Colon (tissue), 2 donors: ENCODE results near the gene EXOC3L1.

Experiments
- FAIRE-seq: peaks from 2 replicates; lab custom pipeline; 2012; peaks lifted over from hg19 to GRCh38; lab: Jason Lieb, UNC
- donor health status: control.
- donor health status: control.

Gene EXOC3L1

DNA sequence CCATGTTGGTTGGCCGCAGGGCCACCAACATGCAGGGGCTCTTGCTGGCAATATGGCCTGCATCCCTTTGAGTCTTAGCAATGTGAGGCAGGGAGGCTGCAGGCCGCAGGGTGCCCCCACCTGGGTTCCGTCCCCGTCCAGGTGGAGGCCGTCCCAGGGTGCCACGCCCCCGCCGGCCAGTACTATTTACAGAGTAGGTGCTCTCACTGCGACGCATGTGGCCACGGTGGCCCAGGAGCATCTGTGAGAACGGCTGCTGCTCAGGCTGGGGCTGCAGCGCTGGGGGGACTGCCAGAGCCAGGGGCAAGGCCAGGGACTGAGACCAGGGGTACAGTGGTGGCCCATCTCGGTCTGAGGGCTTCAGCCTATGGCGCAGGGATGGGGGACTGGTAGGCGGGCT lies 9.8 kb downstream of the EXOC3L1 start:
- no peak for FAIRE-seq

GRCh38 chr16:67179421-67180080 lies 10.4 kb downstream of the EXOC3L1 start:
- no peak for FAIRE-seq

- no peak for FAIRE-seq
Measured at GRCh38 chr16:67177743-67178699, 11.9 kb downstream of the EXOC3L1 start.

GRCh38 chr16:67176662-67177061 lies 13.3 kb downstream of the EXOC3L1 start:
- no peak for FAIRE-seq

DNA sequence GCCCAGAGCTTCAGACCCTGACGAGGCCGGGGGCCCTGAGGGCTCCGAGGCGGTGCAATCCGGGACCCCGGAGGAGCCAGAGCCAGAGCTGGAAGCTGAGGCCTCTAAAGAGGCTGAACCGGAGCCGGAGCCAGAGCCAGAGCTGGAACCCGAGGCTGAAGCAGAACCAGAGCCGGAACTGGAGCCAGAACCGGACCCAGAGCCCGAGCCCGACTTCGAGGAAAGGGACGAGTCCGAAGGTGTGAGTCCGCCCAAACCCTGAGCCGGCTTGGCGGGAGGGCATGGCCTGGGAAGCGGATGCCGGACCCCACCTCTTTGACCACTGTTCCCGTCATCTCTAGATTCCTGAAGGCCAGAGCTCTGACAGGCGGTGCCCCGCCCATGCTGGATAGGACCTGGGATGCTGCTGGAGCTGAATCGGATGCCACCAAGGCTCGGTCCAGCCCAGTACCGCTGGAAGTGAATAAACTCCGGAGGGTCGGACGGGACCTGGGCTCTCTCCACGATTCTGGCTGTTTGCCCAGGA lies 15.2 kb downstream of the EXOC3L1 start:
- FAIRE-seq = no peak

GRCh38 chr16:67173808-67174705 lies 15.9 kb downstream of the EXOC3L1 start:
- no peak for FAIRE-seq

DNA sequence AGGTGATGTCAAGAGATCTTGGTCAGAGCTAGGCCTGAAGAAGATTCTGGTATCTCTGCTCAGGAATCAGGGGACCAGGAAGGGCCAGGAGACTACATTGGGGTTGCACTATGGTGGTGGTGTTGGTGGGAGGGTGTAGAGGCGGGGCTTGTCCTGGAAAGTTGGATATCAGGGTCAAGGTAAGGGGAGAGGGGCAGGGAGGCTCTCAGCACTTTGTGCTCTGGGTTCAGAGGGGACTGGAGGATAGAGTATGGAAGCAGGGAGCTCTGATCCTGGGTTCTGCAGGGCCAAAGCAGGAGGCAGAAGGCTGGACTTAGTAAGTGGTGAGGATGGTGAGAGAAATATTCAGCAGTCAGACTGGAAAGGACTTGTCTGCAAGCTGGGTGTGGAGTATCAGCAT lies 16.6 kb downstream of the EXOC3L1 start:
- no peak for FAIRE-seq

DNA sequence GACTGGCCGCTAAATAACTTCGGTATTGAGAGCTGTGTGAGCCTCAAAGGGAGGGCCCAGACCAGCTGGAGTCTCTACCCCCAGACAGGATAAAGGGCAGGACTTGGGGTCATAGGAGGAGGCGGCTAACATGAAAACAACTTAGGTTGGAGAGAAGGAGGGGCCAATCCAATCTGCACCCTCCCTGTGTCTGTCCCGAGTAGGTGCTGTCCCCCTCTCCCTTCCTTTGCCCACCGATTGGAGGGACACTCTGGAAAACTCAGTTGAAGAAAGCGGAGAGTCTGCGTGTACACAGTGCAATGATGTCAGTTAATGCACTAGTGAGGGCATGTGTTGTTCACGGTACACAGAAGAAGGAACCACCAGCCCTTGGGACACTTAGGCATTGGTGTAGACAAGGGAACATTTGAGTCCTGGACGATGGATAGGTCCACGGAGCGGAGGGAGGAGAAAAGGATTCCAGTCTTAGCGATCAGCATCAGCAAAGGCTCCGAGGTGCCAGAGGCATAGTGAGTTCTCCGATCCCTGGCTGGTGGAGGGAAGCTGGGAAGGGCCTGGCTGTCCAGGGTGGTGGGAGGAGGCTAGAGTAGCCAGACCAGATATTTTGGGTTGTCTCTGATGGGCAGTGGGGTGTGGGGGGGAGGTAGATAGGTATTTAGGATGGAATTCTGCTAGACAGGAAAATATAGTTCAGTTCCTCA lies 18.8 kb downstream of the EXOC3L1 start:
- FAIRE-seq = no peak

DNA sequence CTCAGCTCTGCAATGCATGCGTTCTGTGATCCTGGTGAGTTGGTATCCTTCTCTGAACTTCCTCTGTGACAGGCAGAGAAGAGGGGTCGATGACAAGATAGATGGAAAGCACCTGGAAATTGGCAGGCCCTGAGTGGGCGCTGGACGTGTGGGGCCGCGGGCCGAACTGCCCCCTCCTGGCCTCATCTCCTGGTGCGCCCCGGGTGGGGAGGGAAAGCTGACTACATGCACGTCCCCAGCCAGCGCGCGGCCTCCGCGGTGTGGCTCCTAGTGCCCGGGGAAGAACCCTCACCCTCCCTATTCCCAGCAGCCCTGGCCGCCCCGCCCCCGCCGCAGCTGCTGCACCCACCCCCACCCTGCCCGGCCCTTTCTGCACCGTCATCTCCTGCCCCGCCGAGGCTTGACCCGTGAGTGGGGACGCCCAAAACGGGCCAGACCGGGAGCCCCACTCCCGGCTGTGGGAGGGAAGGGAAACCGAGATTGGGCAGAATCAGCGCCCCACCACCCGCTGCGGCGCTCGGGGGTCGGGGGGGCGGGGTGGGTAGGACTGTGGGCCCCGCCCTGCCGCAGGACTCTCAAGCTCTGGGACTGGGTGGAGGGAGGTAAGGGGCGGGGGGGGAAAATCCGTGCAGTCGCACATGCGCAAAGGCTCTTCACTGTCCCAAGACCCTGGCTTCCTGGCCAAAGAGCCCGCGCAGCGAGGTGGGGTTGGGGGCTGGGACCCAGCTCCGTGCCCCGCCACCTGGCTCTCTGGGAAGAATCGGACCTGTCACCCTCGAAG lies 19.6 kb downstream of the EXOC3L1 start, which contains the start of gene NOL3:
Gene NOL3 (plus strand): TSS at position 371 of the 781 bp plus-strand sequence.
- FAIRE-seq = no peak

DNA sequence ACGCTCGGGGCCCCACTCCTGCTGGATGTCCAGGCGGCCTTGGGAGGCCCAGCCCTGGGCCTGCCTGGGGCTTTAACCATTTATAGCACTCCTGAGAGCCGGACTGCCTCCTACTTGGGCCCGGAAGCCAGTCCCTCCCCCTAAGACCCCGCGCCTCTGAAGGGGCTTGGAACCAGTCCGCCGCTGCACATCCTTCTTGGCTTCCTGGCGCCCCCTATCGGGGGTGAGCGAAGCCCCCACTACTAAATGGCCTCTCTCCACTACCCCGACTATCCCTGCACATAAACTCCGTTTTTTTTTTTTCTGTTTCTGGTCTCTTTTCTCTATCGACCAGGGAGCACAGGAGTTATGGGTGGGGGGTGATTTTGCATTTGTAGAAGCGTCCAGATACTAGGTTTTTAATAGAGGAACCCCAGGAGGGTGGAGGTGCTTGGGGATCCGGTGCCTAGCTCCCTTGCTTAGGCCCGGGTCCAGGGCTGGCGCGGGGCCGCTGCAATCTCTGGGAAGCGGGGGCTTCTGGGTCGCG lies 20.2 kb downstream of the EXOC3L1 start:
- FAIRE-seq = no peak

GRCh38 chr16:67169011-67169451 lies 20.9 kb downstream of the EXOC3L1 start:
- no peak for FAIRE-seq

DNA sequence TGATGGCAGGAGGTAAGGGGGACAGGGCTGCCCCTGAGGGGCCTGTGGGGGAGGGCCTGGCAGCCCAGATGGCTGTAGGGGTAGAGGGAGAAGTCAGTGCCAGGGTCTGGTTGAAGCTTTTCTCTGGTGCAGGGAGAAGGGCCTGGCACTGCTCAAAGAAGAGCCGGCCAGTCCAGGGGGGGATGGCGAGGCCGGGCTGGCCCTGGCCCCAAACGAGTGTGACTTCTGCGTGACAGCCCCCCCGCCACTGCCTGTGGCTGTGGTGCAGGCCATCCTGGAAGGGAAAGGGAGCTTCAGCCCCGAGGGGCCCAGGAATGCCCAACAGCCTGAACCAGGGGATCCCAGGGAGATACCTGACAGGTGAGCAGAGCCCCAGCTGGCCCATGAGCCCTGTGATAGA lies 22.3 kb downstream of the EXOC3L1 start:
- no peak for FAIRE-seq

- no peak for FAIRE-seq
Measured at GRCh38 chr16:67166598-67167168, 23.3 kb downstream of the EXOC3L1 start.

- no peak for FAIRE-seq
Measured at GRCh38 chr16:67166110-67166547, 23.8 kb downstream of the EXOC3L1 start.

DNA sequence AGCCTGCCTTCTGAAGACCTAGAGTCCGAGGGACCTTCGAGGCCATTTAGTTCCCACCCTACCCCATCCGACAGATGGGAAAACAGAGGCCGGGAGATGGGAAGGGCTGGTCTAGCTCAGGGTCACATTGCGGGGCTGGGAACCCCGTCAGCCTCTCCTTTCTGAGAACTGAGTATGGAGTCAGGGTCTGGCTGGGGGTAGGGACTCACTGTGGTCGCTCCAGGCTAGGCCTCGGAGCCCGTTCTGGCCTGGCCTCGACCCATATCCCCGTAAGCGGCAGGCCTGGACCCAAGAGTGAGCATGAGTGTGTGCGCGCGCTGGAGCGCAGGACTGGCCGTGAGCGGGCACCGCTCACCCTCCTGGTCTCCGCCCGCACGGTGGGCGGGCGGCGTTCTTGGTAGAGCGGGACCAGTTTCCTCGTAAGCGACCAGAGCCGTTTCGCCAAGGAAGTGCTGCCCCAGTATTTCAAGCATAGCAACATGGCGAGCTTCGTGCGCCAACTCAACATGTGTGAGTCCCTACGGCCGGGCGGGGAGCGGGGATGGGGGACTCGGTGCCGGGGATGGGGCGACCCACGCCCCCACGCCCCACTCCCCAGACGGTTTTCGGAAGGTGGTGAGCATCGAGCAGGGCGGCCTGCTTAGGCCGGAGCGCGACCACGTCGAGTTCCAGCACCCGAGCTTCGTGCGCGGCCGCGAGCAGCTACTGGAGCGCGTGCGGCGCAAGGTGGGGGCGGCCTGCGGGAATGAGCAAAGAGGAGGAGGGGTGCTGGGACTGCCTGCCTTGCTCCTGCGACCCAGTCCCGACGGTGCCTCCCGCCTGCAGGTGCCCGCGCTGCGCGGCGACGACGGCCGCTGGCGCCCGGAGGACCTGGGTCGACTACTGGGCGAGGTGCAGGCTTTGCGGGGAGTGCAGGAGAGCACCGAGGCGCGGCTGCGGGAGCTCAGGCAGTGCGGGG lies 24.5 kb downstream of the EXOC3L1 start:
- no peak for FAIRE-seq

GRCh38 chr16:67164599-67165061 lies 25.3 kb downstream of the EXOC3L1 start, which contains the start of gene HSF4:
Gene HSF4, plus strand, starts transcription at chr16:67164745. Its CDS starts 67 bp downstream, at chr16:67164812.
- no peak for FAIRE-seq

DNA sequence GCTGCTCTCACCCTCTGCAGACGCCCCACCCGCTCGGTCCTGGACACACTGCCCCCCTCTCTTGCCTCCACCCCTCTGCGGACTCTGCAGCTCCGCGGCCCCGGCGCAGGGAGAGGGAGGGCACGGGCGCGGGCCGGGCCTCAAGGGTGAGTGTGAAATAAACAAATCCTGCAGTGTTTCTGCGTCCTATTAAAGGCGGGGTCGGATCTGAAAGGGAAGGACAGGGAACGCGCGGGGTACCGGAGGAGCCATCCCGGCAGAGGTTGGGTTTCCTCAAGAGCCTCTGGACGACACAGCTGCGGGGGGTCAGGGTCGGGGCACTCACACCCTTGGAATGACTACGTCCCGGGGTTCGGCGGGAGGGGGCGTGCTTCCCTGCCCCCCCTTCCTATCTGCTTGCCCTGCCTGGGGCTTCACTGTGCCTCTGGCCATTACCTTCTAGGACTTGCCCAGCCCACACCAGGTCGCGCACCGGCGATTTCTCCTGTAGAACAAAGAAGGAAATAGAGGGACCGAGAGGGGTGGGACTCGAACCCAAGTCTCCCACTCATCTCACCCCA lies 25.9 kb downstream of the EXOC3L1 start:
- FAIRE-seq = no peak
